ENCODE results near the gene DEK.

DNA sequence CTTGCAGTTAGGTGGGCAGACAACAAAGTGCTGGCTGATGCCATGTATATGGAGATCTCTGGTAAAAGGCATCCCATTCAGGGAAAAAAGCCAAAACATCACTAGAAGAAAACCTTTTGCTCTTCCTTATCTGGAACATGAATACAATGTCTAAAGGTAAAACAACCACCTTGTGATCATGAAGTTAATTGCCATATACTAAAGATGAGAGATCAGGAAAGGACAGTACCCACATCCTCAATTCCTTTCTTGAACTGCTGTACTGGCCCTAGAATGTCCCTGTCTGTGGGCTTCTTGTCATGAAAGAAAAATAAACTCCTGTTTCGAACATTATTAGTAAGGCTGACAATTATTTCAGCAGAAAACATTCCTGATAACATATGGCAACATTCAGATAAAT is 19.3 kb downstream of the DEK start:
- TF ChIP-seq, protein P1, sequence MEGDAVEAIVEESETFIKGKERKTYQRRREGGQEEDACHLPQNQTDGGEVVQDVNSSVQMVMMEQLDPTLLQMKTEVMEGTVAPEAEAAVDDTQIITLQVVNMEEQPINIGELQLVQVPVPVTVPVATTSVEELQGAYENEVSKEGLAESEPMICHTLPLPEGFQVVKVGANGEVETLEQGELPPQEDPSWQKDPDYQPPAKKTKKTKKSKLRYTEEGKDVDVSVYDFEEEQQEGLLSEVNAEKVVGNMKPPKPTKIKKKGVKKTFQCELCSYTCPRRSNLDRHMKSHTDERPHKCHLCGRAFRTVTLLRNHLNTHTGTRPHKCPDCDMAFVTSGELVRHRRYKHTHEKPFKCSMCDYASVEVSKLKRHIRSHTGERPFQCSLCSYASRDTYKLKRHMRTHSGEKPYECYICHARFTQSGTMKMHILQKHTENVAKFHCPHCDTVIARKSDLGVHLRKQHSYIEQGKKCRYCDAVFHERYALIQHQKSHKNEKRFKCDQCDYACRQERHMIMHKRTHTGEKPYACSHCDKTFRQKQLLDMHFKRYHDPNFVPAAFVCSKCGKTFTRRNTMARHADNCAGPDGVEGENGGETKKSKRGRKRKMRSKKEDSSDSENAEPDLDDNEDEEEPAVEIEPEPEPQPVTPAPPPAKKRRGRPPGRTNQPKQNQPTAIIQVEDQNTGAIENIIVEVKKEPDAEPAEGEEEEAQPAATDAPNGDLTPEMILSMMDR (IDR thresholded peaks at IDR 0.05; ENCODE audit: low read depth, low read length), result no peak
- TF ChIP-seq, protein P2, sequence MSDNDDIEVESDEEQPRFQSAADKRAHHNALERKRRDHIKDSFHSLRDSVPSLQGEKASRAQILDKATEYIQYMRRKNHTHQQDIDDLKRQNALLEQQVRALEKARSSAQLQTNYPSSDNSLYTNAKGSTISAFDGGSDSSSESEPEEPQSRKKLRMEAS (IDR thresholded peaks at IDR 0.05; ENCODE audit: low read depth, low read length), result no peak
- TF ChIP-seq MYC (IDR thresholded peaks at IDR 0.05; ENCODE audit: low read depth, low read length), result no peak
